HG03354 (cell line): ENCODE data around the gene ANXA3.
"Not testable (repeated sequence)": the region's sequence is repeated elsewhere in the genome, so short reads cannot be mapped to it uniquely, and the experiment has no call there.

Source experiments
- ATAC-seq: cut with Tn5 transposase; IDR thresholded peaks from one replicate; pipeline ENCODE4 v1.9.1; 2021; ENCODE audit warnings: mild to moderate bottlenecking; ENCODE audit not compliant: unreplicated experiment, poor library complexity, severe bottlenecking

The ANXA3 gene

GRCh38 chr4:78567500-78568060, 16.0 kb downstream of the ANXA3 start:
- ATAC-seq = peak; percentile 2

- peak; percentile 82 for ATAC-seq
Observed at GRCh38 chr4:78568640-78569305, 17.2 kb downstream of the ANXA3 start.

GRCh38 chr4:78569306-78569821, 17.8 kb downstream of the ANXA3 start:
- no peak for ATAC-seq

GRCh38 chr4:78570117-78570516, 18.5 kb downstream of the ANXA3 start:
- no peak for ATAC-seq

- no peak for ATAC-seq
Observed at GRCh38 chr4:78571804-78572203, 20.2 kb downstream of the ANXA3 start.

- ATAC-seq = no peak
Observed at GRCh38 chr4:78578674-78579425, 27.3 kb downstream of the ANXA3 start.

- ATAC-seq = no peak
Observed at GRCh38 chr4:78581618-78582017, 30.0 kb downstream of the ANXA3 start.

GRCh38 chr4:78584863-78585547, 33.4 kb downstream of the ANXA3 start:
- no peak for ATAC-seq

- no peak for ATAC-seq
Observed at GRCh38 chr4:78585633-78586032, 34.1 kb downstream of the ANXA3 start.

- ATAC-seq = peak; percentile 79
Observed at GRCh38 chr4:78588894-78589545, 37.5 kb downstream of the ANXA3 start.

- no peak for ATAC-seq
Observed at GRCh38 chr4:78591404-78591803, 39.8 kb downstream of the ANXA3 start.

- ATAC-seq = peak; percentile 36
Observed at GRCh38 chr4:78592088-78592783, 40.7 kb downstream of the ANXA3 start.

- ATAC-seq = no peak
Observed at GRCh38 chr4:78596111-78596742, 44.7 kb downstream of the ANXA3 start.

- not testable (repeated sequence) for ATAC-seq
Observed at GRCh38 chr4:78598431-78598830, 46.9 kb downstream of the ANXA3 start.

- ATAC-seq = no peak
Observed at GRCh38 chr4:78599147-78599546, 47.6 kb downstream of the ANXA3 start.

GRCh38 chr4:78599931-78600375, 48.4 kb downstream of the ANXA3 start:
- no peak for ATAC-seq

GRCh38 chr4:78601013-78601412, 49.4 kb downstream of the ANXA3 start:
- ATAC-seq = no peak

GRCh38 chr4:78602334-78602733, 50.8 kb downstream of the ANXA3 start:
- no peak for ATAC-seq

- ATAC-seq = no peak
Observed at GRCh38 chr4:78603384-78603783, 51.8 kb downstream of the ANXA3 start.
